HEK293 (cell line): ENCODE measurements around the gene TRMT10C.

ENCODE experiments used
- CTCF ChIA-PET: fragments of 350-600 bp; formaldehyde crosslinking; extraction: SDS; loops from one replicate; lab custom pipeline; 2021; ENCODE audit warnings: antibody characterized with exemption; lab: Yijun Ruan, JAX
- POLR2A ChIA-PET: fragments of 300-600 bp; formaldehyde crosslinking; extraction: SDS; loops from one replicate; lab custom pipeline; 2020; ENCODE audit warnings: antibody characterized with exemption, inconsistent platforms; lab: Yijun Ruan, JAX
- H3K27ac ChIP-seq: fragments of 200-500 bp; sonication (Bioruptor generic); 2 replicates; pipeline ENCODE4 v1.5.1; 2014; ENCODE audit warnings: low read depth, low read length, control low read depth, inconsistent platforms; ENCODE audit errors: extremely low read depth
- H3K36me3 ChIP-seq, 2 experiments: fragments of 200-500 bp in 1 of 2; sonication (Bioruptor generic) in 1 of 2; 1 replicate in 1 of 2; 2 replicates in 1 of 2; pipeline ENCODE4 v1.5.1; 2014 to 2017; ENCODE audit warnings: inconsistent platforms in 2 of 2, low read length in 2 of 2; ENCODE audit not compliant: control insufficient read depth in 2 of 2, insufficient read depth in 1 of 2
- H3K4me1 ChIP-seq: fragments of 200-500 bp; sonication (Bioruptor generic); 2 replicates; pipeline ENCODE4 v1.5.1; 2014; ENCODE audit warnings: mild to moderate bottlenecking, low read length, inconsistent platforms; ENCODE audit not compliant: control insufficient read depth, insufficient read depth
- H3K4me3 ChIP-seq: 2 replicates; pipeline ENCODE4 v1.5.1; 2011; ENCODE audit warnings: low read depth, mild to moderate bottlenecking, control low read depth, low read length, moderate library complexity
- H3K9me3 ChIP-seq: fragments of 200-500 bp; sonication (Bioruptor generic); 2 replicates; pipeline ENCODE4 v1.5.1; 2014; ENCODE audit warnings: low read depth, low read length, inconsistent platforms; ENCODE audit not compliant: control insufficient read depth, insufficient read depth
- EGR2 ChIP-seq: fragments of 450-650 bp; formaldehyde crosslinking; IDR thresholded peaks from 2 replicates; pipeline ENCODE4 v1.5.1; 2016; ENCODE audit warnings: low read depth, missing biosample characterization, missing genetic modification characterization
- GLI4 ChIP-seq: fragments of 450-650 bp; formaldehyde crosslinking; IDR thresholded peaks from 2 replicates; pipeline ENCODE4 v1.5.1; 2016; ENCODE audit warnings: missing biosample characterization, missing genetic modification characterization
- PRDM1 ChIP-seq: fragments of 450-650 bp; formaldehyde crosslinking; IDR thresholded peaks from 2 replicates; pipeline ENCODE4; 2016; ENCODE audit warnings: missing biosample characterization, missing genetic modification characterization
- RBAK ChIP-seq: fragments of 450-650 bp; formaldehyde crosslinking; IDR thresholded peaks from 2 replicates; pipeline ENCODE4 v1.5.1; 2016; ENCODE audit warnings: missing biosample characterization, missing genetic modification characterization
- SETDB1 ChIP-seq: IDR thresholded peaks from one replicate; pipeline ENCODE4 v1.6.1; 2017; ENCODE audit warnings: mild to moderate bottlenecking, low read length, moderate library complexity, mixed read lengths; ENCODE audit not compliant: insufficient read length
- SP2 ChIP-seq: fragments of 450-650 bp; formaldehyde crosslinking; IDR thresholded peaks from 2 replicates; pipeline ENCODE4 v1.5.1; 2016; ENCODE audit warnings: missing biosample characterization, missing genetic modification characterization
- TCF7L2 ChIP-seq: IDR thresholded peaks from 2 replicates; pipeline ENCODE4 v1.6.1; 2011; ENCODE audit warnings: low read depth, mild to moderate bottlenecking, inconsistent platforms, low read length, moderate library complexity, borderline replicate concordance
- TRIM28 ChIP-seq: IDR thresholded peaks from 2 replicates; pipeline ENCODE4 v1.6.1; 2011; ENCODE audit warnings: low read length, control low read depth, borderline replicate concordance
- ZBTB48 ChIP-seq: fragments of 450-650 bp; formaldehyde crosslinking; IDR thresholded peaks from 2 replicates; pipeline ENCODE4 v1.5.1; 2016; ENCODE audit warnings: missing biosample characterization, missing genetic modification characterization
- ZNF112 ChIP-seq: fragments of 450-650 bp; formaldehyde crosslinking; IDR thresholded peaks from 2 replicates; pipeline ENCODE4 v1.5.0; 2017; ENCODE audit warnings: missing biosample characterization, missing genetic modification characterization
- ZNF121 ChIP-seq: fragments of 450-650 bp; formaldehyde crosslinking; IDR thresholded peaks from 2 replicates; pipeline ENCODE4 v1.5.1; 2016; ENCODE audit warnings: missing biosample characterization, missing genetic modification characterization
- ZNF354C ChIP-seq: fragments of 450-650 bp; formaldehyde crosslinking; IDR thresholded peaks from 2 replicates; pipeline ENCODE4 v1.5.1; 2016; ENCODE audit warnings: missing biosample characterization, missing genetic modification characterization, low read depth, borderline replicate concordance
- ZNF529 ChIP-seq: fragments of 450-650 bp; formaldehyde crosslinking; IDR thresholded peaks from 2 replicates; pipeline ENCODE4 v1.5.1; 2017; ENCODE audit warnings: missing genetic modification characterization, missing biosample characterization; ENCODE audit not compliant: insufficient replicate concordance
- ZNF549 ChIP-seq: fragments of 450-650 bp; IDR thresholded peaks from 2 replicates; pipeline ENCODE4 v1.5.1; 2018; ENCODE audit warnings: missing biosample characterization, missing genetic modification characterization, mild to moderate bottlenecking, inconsistent platforms, moderate library complexity
- ZNF560 ChIP-seq: fragments of 450-650 bp; formaldehyde crosslinking; IDR thresholded peaks from 2 replicates; pipeline ENCODE4 v1.5.1; 2017; ENCODE audit warnings: missing biosample characterization, missing genetic modification characterization, borderline replicate concordance
- ZNF624 ChIP-seq: fragments of 450-650 bp; formaldehyde crosslinking; IDR thresholded peaks from 2 replicates; pipeline ENCODE4 v1.5.1; 2017; ENCODE audit warnings: missing biosample characterization, missing genetic modification characterization
- ZNF654 ChIP-seq: fragments of 450-650 bp; formaldehyde crosslinking; IDR thresholded peaks from 2 replicates; pipeline ENCODE4 v1.5.1; 2016; ENCODE audit warnings: low read depth, missing biosample characterization, missing genetic modification characterization
- ZNF660 ChIP-seq: fragments of 450-650 bp; IDR thresholded peaks from 2 replicates; pipeline ENCODE4 v1.5.1; 2018; ENCODE audit warnings: missing biosample characterization, mild to moderate bottlenecking, missing genetic modification characterization
- ZNF677 ChIP-seq: fragments of 450-650 bp; IDR thresholded peaks from 2 replicates; pipeline ENCODE4 v1.5.0; 2018; ENCODE audit warnings: missing biosample characterization, mild to moderate bottlenecking, missing genetic modification characterization, moderate library complexity
- ZNF747 ChIP-seq: fragments of 450-650 bp; formaldehyde crosslinking; IDR thresholded peaks from 2 replicates; pipeline ENCODE4 v1.5.1; 2016; ENCODE audit warnings: missing biosample characterization, missing genetic modification characterization
- ZNF785 ChIP-seq: fragments of 450-650 bp; formaldehyde crosslinking; IDR thresholded peaks from 2 replicates; pipeline ENCODE4 v1.5.1; 2016; ENCODE audit warnings: missing biosample characterization, missing genetic modification characterization
- ZSCAN30 ChIP-seq: fragments of 450-650 bp; IDR thresholded peaks from 2 replicates; pipeline ENCODE4 v1.5.1; 2018; ENCODE audit warnings: missing biosample characterization, mild to moderate bottlenecking, missing genetic modification characterization, moderate library complexity
- TF ChIP-seq, protein P1 (sequence below): fragments of 450-650 bp; formaldehyde crosslinking; IDR thresholded peaks from 2 replicates; pipeline ENCODE4 v1.5.1; 2016; ENCODE audit warnings: missing biosample characterization, missing genetic modification characterization
- TF ChIP-seq, protein P2 (sequence below): fragments of 450-650 bp; formaldehyde crosslinking; IDR thresholded peaks from 2 replicates; pipeline ENCODE4 v1.5.1; 2016; ENCODE audit warnings: missing biosample characterization, missing genetic modification characterization
- TF ChIP-seq, protein P3 (sequence below): fragments of 450-650 bp; formaldehyde crosslinking; IDR thresholded peaks from 2 replicates; pipeline ENCODE4 v1.5.1; 2017; ENCODE audit warnings: missing biosample characterization, missing genetic modification characterization
- TF ChIP-seq, protein P4 (sequence below): fragments of 450-650 bp; formaldehyde crosslinking; IDR thresholded peaks from 2 replicates; pipeline ENCODE4 v1.5.1; 2016; ENCODE audit warnings: missing biosample characterization, missing genetic modification characterization
- TF ChIP-seq, protein P5 (sequence below): fragments of 450-650 bp; formaldehyde crosslinking; IDR thresholded peaks from 2 replicates; pipeline ENCODE4 v1.5.1; 2016; ENCODE audit warnings: missing biosample characterization, missing genetic modification characterization, low read depth

Gene TRMT10C

DNA sequence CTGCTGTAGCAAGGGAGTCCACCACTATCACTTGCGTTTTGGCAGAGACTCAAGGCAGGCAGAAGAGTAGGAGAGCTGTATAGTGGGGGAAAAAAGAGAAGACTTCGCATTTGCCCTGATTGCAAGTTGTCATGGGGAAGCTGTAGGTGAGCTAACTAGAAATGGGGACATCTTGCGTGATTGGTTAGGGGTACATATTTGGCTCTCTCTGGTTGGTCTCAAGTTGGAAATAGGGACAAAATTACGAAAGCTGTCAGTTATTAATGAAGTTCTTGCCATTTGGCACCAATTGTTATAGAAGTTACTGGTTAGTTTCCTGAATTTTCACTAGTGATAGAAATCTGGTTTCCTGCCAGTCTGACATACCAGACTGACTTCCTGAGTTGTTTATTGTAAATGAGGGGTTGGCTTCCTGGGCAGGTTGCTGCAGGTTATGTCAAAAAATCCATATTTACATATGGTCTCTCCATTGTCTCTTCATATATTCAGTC lies 40.4 kb upstream of the TRMT10C start:
- TF ChIP-seq, protein P1, sequence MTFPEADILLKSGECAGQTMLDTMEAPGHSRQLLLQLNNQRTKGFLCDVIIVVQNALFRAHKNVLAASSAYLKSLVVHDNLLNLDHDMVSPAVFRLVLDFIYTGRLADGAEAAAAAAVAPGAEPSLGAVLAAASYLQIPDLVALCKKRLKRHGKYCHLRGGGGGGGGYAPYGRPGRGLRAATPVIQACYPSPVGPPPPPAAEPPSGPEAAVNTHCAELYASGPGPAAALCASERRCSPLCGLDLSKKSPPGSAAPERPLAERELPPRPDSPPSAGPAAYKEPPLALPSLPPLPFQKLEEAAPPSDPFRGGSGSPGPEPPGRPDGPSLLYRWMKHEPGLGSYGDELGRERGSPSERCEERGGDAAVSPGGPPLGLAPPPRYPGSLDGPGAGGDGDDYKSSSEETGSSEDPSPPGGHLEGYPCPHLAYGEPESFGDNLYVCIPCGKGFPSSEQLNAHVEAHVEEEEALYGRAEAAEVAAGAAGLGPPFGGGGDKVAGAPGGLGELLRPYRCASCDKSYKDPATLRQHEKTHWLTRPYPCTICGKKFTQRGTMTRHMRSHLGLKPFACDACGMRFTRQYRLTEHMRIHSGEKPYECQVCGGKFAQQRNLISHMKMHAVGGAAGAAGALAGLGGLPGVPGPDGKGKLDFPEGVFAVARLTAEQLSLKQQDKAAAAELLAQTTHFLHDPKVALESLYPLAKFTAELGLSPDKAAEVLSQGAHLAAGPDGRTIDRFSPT (tag by site-specific recombination): no peak
- TF ChIP-seq SETDB1 (no peak), GLI4 (no peak), TRIM28 (no peak), ZNF624 (tag by site-specific recombination) (no peak), ZNF747 (tag by site-specific recombination) (no peak), TCF7L2 (no peak), ZNF112 (no peak), EGR2 (tag by site-specific recombination) (no peak)
- no peaks in the 10 kb centered on the region for H3K4me1 ChIP-seq
- no peak overlapping the region for H3K27ac ChIP-seq
- no peak overlapping the region for H3K4me3 ChIP-seq
- H3K36me3 ChIP-seq: no peaks in the 10 kb centered on the region
- ChIA-PET POLR2A (no interaction called here), CTCF (no interaction called here)
- H3K9me3 ChIP-seq: no peaks in the 10 kb centered on the region

DNA sequence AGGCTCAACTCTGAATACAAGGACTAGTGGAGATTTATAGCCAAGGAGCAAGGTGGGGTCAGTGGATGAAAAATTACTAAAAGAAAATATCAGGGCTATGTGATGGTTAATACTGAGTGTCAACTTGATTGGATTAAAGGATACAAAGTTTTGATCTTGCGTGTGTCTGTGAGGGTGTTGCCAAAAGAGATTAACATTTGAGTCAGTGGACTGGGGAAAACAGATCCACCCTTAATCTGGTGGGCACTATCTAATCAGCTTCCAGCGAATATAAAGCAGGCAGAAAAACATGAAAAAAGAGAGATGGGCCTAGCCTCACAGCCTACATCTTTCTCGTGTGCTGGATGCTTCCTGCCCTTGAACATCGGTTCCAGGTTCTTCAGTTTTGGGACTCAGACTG lies 34.2 kb upstream of the TRMT10C start:
- Histone ChIP-seq H3K4me1 (no peaks in the 10 kb centered on the region), H3K9me3 (no peaks in the 10 kb centered on the region), H3K4me3 (no peak overlapping the region), H3K27ac (no peak overlapping the region), H3K36me3 (no peaks in the 10 kb centered on the region)
- ChIA-PET CTCF (no interaction called here), POLR2A (no interaction called here)
- TF ChIP-seq PRDM1 (tag by site-specific recombination) (no peak), ZNF654 (no peak), ZNF549 (tag by site-specific recombination) (no peak), ZNF560 (tag by site-specific recombination) (no peak), ZSCAN30 (tag by site-specific recombination) (no peak), ZNF677 (tag by site-specific recombination) (no peak), RBAK (tag by site-specific recombination) (no peak), ZNF660 (tag by site-specific recombination) (no peak), ZBTB48 (tag by site-specific recombination) (no peak), ZNF529 (tag by site-specific recombination) (no peak), SP2 (tag by site-specific recombination) (no peak), ZNF785 (no peak), ZNF121 (no peak), ZNF354C (no peak)
- TF ChIP-seq, protein P2, sequence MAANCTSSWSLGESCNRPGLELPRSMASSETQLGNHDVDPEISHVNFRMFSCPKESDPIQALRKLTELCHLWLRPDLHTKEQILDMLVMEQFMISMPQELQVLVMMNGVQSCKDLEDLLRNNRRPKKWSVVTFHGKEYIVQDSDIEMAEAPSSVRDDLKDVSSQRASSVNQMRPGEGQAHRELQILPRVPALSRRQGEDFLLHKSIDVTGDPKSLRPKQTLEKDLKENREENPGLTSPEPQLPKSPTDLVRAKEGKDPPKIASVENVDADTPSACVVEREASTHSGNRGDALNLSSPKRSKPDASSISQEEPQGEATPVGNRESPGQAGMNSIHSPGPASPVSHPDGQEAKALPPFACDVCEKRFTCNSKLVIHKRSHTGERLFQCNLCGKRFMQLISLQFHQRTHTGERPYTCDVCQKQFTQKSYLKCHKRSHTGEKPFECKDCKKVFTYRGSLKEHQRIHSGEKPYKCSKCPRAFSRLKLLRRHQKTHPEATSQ (tag by site-specific recombination): no peak
- TF ChIP-seq, protein P3, sequence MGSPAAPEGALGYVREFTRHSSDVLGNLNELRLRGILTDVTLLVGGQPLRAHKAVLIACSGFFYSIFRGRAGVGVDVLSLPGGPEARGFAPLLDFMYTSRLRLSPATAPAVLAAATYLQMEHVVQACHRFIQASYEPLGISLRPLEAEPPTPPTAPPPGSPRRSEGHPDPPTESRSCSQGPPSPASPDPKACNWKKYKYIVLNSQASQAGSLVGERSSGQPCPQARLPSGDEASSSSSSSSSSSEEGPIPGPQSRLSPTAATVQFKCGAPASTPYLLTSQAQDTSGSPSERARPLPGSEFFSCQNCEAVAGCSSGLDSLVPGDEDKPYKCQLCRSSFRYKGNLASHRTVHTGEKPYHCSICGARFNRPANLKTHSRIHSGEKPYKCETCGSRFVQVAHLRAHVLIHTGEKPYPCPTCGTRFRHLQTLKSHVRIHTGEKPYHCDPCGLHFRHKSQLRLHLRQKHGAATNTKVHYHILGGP: no peak
- TF ChIP-seq, protein P4, sequence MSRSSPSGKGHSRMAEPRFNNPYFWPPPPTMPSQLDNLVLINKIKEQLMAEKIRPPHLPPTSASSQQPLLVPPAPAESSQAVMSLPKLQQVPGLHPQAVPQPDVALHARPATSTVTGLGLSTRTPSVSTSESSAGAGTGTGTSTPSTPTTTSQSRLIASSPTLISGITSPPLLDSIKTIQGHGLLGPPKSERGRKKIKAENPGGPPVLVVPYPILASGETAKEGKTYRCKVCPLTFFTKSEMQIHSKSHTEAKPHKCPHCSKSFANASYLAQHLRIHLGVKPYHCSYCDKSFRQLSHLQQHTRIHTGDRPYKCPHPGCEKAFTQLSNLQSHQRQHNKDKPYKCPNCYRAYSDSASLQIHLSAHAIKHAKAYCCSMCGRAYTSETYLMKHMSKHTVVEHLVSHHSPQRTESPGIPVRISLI (tag by site-specific recombination): no peak
- TF ChIP-seq, protein P5, sequence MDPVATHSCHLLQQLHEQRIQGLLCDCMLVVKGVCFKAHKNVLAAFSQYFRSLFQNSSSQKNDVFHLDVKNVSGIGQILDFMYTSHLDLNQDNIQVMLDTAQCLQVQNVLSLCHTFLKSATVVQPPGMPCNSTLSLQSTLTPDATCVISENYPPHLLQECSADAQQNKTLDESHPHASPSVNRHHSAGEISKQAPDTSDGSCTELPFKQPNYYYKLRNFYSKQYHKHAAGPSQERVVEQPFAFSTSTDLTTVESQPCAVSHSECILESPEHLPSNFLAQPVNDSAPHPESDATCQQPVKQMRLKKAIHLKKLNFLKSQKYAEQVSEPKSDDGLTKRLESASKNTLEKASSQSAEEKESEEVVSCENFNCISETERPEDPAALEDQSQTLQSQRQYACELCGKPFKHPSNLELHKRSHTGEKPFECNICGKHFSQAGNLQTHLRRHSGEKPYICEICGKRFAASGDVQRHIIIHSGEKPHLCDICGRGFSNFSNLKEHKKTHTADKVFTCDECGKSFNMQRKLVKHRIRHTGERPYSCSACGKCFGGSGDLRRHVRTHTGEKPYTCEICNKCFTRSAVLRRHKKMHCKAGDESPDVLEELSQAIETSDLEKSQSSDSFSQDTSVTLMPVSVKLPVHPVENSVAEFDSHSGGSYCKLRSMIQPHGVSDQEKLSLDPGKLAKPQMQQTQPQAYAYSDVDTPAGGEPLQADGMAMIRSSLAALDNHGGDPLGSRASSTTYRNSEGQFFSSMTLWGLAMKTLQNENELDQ (tag by site-specific recombination): no peak
